Hippocampal formation (tissue), 2 donors: ENCODE measurements around the gene GADL1.

ENCODE experiments used
- DNase-seq, 2 donors: peaks; one replicate each; lab custom pipeline; 2025; lab: John Stamatoyannopoulos, UW

Gene GADL1

DNA sequence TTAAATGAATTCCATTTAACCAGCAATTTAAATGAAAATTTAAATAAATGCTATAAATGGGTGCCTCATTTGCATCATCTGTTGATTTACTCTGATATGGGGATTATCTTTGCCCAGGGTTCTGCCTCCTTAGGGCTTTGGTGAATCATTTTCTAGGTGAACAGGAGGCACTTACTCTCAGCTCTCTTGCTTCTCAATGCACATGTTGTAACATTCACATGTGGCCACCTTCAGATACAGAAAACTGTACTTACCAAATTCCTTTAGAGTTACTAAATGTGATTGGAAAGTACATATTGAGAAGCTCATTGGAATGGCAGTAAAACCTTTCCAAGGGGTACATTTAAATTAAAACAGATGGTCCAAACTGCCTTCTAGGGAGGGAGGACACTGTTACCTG is 20.8 kb downstream of the GADL1 start:
- DNase-seq: no peak

GRCh38 chr3:30872879-30873278 is 21.6 kb downstream of the GADL1 start:
- no peak for DNase-seq

DNA sequence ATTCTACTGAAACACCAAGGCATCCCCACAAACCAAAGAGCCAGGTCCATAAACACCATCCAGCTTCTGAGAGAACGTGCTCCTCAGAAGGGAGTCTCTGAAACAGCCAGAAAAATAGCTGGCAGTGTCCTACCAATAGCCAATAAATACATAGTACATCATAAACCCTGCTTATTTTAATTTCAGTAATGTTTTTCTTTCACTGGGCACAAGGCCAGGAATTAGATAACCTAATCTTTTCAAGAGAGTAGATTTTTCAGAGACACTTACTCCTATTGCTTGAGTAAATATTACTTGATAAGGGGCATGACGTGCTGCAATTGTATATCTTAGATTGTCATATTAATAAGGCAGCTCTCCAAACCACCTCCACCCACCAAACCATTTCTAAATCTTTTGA is 22.7 kb downstream of the GADL1 start:
- DNase-seq: no peak

DNA sequence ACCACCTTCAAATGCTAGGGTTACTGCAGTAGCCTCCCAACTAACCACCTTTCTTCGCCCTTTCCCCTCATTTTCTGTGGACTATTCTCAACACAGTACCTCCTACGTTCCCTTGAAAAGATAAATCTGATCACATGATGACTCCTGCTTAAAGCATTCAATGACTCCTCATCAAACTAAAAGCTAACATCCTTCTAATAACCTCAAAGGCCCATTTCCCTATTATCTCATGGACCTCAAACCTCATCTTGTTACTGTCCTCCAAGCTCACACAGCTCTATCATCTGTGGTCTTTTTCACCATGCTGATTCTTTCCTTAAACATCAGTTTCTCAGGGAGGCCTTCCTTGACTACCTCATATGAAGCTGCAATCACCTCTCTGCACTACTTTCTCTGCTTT is 29.6 kb downstream of the GADL1 start:
- DNase-seq: no peak

DNA sequence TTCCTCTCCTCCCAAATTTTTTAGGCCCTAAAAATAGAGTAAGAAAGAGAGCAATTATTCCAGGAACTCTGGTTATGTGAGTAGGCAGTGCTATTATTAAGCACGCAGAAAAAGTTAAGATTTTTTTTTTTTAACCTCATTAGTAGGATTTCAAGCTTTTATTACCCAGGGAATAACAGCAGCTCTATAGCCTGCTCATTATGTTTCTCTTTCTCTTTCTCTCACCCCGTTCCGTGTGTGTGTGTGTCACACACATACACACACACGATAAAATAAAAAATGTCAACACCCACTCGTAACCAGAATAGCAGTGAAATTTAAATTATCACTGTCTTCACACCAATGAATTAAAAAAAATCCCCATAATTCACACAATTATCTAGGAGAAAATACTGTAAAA is 30.3 kb downstream of the GADL1 start:
- DNase-seq: no peak

GRCh38 chr3:30862004-30862403 is 32.5 kb downstream of the GADL1 start:
- no peak for DNase-seq

DNA sequence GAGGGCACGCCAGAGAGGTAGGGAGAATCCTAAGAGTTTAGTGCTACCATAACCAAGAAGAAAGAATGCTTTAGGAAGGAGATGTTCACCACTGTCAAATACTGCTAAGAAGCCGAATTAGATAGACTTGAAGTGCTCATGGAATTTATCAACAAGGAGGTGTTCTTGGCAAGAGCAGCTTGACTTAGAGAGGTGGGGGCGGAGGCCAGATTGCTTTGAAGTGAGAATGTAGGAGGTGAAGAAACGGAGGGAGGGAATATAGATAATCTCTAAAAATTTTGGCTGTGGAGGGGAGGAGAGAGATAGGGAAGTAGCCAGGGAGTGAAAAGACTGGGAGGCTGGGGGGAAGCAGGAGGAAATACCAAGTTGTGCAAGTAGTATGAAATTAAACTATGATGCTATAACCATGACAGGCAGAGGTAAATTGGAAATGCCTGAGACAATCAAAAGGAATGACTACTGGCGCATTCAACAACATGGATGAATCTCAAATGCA is 35.5 kb downstream of the GADL1 start:
- no peak for DNase-seq

DNA sequence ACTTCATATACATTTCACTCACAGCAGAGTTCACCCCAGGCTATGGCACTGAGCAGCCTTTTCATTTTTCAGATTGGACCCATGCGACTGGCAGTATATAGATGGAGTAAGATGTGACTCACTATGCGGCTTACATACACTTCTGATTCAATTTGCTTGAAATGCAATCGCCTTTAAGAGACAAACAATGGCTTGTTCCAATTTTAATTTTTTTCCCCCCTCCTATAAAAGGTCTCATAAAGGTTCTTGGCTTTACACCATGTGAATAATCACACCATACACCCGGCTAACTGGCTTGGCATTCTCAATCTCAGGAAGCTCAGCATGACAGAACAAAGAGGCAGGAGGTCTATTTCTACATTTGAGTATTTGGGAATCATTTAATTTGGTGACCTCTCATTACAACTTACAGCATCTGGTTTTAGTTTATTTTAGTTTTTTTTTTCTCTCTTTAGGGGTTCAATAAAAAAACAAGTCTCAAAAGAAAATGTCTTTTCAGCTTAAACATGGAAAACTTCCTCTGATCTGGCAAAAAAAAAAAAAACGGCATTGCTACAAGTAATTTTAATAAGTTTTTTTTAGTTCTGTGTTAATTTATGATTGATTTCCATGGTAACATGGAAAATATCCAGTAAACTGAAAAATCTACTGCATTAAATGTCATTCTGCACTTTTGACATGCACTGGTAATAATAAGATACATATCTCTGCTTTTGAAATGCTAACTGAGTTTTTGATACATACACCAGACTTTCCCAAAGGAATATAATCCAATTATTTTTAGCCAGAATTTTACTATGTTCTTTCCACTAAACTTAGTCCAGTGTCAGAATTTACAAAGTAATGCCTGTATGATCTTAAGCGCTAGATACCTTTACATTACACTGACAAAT is 38.8 kb downstream of the GADL1 start:
- DNase-seq: no peak

DNA sequence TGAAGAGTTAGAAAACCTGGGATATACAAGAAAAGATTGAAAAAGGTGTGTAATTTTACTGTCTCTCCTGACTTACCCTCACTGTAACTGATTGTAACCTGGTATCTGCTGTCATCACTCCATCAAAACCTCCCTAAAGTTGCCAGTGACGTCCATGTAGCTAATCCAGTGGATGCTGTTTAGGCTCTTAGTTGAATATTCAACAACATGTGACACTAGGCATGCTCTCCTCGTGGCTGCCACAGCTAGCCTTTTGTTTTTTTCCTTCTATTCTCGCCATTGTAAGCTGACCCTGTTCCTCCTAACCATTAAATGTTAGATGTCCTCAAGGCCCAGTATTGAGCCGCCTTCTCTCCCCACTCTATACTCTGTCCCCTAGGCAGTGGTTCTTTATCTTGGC is 41.6 kb downstream of the GADL1 start:
- no peak for DNase-seq

GRCh38 chr3:30848087-30848779 is 46.2 kb downstream of the GADL1 start:
- DNase-seq: no peak

DNA sequence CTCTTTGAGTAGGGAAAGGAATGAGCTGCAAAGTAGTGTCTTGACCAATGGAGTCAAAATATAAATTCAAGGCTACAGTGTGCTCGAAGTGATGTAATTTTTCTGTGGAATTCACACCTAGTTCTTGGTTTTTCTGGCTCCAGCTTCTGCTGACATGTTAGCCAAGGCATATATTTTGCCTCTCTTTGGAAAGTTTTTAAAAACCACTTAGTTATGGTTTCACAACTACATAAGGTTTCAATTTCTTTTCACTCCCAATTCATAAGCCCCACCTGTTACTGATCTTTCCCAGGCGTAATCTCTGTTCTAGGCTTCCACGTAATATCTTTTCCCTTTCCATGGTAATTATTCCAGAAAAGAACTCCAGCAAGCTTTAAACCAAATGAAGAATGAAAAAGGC is 46.9 kb downstream of the GADL1 start:
- DNase-seq: no peak

DNA sequence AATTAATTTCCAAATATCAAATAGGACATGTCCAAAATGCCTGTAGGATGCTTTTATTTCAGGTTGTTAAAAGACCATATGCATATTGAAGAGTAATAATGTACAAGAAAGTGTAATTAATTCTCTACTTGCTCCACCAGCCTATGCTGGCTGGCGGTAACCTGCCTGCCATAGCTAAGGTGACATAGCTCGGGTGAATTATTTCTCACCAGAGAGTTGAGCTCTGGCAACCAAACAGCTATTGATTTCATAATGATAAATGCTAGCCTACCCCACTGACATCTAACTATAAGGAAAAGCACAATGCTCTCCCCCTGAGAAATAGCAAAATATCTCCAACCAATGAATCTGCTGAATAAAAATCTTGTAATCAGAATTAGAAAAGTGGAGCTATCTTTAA is 48.9 kb downstream of the GADL1 start:
- no peak for DNase-seq

DNA sequence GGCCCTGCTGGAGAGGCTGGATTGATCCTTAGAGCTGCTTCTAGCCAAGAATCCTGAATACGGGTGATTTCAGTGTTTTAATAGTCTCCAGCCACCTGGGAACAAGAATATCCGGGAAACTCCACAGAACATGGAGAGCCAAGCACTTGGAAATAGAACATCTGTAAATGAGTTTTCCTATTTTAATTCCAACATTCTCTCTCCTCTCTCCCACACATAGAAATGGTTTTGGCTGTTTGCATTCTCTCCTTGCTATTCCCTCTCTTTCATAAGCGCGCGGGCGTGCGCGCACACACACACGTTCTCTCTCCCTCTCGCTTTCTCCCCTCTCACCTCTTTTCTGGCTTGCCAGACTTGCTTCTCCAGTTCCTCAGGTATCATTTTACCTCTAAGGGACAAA is 50.6 kb downstream of the GADL1 start:
- DNase-seq: no peak

DNA sequence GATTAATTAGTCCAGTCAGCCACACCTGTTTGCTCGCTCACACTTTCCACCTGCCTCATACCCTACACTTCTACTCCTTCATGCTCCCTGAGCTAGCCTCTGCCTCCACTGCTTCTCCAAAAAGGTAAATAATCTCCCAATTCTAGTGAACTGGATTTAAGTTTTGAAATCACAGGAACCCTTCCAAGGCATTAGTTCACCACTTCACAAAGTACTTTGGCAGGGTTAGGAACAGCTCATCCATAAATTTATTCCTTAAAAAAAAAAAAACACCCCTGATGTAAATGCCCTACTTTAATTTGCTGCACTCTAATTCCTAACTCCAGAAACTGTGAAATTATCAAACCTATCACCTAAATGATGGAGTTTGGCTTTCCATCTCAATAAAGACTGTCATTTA is 58.3 kb downstream of the GADL1 start:
- no peak for DNase-seq

DNA sequence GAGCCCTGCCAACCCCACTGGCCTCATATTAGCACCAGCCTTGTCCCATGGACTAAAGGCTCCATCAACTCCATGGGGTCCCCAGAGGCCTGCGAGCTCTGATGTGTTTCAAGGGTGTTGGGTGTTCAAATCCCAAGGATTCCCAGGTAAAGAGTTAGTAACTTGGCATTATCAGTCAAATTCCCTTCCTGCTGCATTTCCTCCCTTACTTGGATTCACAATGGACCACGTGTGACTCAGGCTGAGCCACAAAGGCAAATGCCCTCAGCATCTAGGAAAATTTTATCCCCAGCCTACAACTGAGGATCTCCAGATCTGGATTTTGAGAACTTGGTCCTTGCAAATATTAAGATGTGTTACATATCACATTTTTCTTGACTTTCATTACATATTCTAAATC is 58.8 kb downstream of the GADL1 start:
- DNase-seq: no peak

- no peak for DNase-seq
Measured at GRCh38 chr3:30832961-30833575, 61.4 kb downstream of the GADL1 start.

- DNase-seq: no peak
Measured at GRCh38 chr3:30827080-30827479, 67.4 kb downstream of the GADL1 start.

DNA sequence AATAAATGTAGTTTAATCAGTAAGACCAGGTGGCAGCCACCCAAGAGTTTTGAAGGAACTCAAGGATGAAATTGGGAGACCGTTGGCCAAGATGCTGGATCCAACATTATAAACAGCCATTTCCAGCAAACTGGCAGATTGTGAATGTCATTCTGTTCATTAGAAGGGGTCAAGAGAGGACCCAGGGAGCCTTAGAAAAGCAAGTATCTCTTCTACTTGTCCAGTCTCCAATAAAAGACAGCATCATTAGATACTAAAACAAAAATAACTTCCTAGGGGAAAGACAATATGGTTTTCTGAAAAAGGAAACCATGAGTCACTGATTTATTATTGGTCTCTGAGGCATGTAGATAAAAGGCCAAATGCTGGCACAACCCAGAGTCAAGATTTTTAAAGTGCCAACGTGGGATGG is 67.9 kb downstream of the GADL1 start:
- DNase-seq: no peak

- DNase-seq: no peak
Measured at GRCh38 chr3:30819067-30819798, 75.2 kb downstream of the GADL1 start.

DNA sequence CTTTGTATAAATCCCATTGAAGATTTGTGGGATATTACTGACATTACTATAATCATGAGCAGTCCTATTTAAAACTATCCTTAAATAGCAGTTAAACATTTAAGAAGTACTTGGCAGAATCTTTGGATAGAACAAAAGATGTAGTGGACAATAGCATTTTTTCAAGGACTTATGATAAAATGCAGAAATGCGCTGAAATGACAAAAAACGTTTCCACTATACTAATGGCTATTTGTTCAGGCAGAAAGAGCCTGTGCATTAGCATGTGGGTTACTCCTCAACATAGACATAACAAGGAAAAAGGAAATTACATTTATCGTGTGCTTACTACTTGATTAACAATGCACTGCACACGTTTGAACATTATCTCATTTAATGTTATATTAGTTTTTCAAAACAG is 80.7 kb downstream of the GADL1 start:
- no peak for DNase-seq

GRCh38 chr3:30811151-30811795 is 83.2 kb downstream of the GADL1 start:
- DNase-seq: no peak

DNA sequence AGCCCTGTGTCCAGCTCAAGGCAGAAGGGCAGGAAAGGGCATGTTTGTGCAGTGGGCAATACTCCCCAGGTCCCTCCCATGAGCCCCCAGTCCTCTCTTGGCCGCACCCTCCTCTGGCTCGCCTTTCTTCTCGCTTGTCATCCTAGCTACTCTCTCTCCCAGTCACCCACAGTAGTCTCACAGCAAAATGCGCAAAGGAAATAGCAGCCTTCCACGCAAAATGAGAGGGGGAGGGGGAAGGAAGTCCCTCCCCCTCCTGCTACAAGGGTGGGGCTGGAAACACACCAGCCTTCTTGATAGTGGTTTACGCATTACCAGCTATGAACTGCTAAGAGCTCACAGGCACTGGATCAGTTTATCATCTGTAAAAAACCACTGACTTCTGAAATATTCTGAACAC is 83.8 kb downstream of the GADL1 start:
- no peak for DNase-seq
